HG03469 (cell line): ENCODE results near the gene MTTP.

Experiments
- ATAC-seq: cut with Tn5 transposase; IDR thresholded peaks from one replicate; pipeline ENCODE4 v1.9.1; 2021; ENCODE audit warnings: mild to moderate bottlenecking, moderate library complexity, moderate number of reproducible peaks; ENCODE audit not compliant: unreplicated experiment

Gene MTTP

GRCh38 chr4:99665983-99666382 lies 91.4 kb downstream of the MTTP start:
- no peak for ATAC-seq

- ATAC-seq: no peak
These were observed 93.8 kb downstream of the MTTP start for GRCh38 chr4:99668472-99668871.

GRCh38 chr4:99669084-99669483 lies 94.5 kb downstream of the MTTP start:
- ATAC-seq: no peak

DNA sequence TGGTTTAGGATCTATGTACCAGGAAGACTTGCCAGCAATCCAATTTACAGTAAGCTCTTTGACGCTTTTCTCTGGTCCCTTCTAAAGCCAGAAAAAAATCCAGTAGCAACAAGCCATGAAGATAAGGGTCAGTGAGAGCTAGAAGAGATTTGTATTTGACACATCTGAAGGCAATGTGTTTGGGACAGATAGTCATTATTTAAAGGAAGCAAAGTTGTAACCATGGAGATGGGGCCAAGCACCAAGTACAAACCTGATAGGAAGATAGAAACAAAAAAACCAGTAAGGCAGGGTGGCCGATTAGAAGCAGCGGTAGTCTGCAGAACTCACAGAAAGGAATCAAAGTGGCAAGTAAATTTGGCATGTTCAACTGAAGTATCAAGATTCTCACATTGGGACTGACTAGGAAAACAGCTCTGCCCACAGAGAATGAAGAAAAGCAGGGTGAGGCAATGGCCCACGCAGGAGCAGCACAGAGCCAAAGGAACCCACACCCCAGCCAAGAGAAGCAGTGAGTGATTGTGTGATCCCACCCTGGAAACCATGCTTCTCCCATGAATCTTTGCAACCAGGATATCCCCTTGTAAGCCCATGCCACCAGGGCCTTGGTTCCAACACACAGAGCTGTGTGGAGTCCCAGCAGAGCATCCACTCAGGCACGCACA lies 95.9 kb downstream of the MTTP start:
- no peak for ATAC-seq
